ENCODE measurements around the gene LAMA2. TPM values are rescaled to one million over a fixed set of nuclear protein-coding genes. Genes with fewer than 3 reads are reported as not detected.

LAMA2 gene
- total and polyA plus RNA-seq, 2 of the 8 experiments (the other 6 are each of a cell fraction or from before 2014, with no cell fraction given), result 1.3 to 3.8 TPM

- Histone ChIP-seq H3K27me3 (replicated peaks in 1 of 4; ENCODE audit: control insufficient read depth in 3 of 4, extremely low read depth in 1 of 4, insufficient read depth in 3 of 4, low read length in 3 of 4) (no peaks in the 10 kb centered on the region), H3K9ac (replicated peaks in 1 of 4; ENCODE audit: extremely low read depth in 1 of 4, low read depth in 3 of 4, low read length in 3 of 4) (no peak overlapping the region), H4K5ac (ENCODE audit: insufficient read length, low read depth, low read length) (no peak overlapping the region), H3K56ac (replicated peaks; ENCODE audit: insufficient read length, low read depth, low read length) (no peak overlapping the region), H2AK5ac (ENCODE audit: low read depth, low read length) (no peak overlapping the region), H2AFZ (ENCODE audit: low read length) (no peak overlapping the region), H3K23ac (ENCODE audit: insufficient read length) (no peak overlapping the region), H4K8ac (ENCODE audit: extremely low read depth, insufficient read depth, low read length) (no peak overlapping the region), H2BK20ac (ENCODE audit: low read length) (no peak overlapping the region), H2BK120ac (replicated peaks; ENCODE audit: low read depth, low read length) (no peak overlapping the region), H3K36me3 (ENCODE audit: control insufficient read depth in 2 of 4, insufficient read depth in 4 of 4, low read length in 3 of 4) (no peaks in the 10 kb centered on the region), H3K18ac (ENCODE audit: extremely low read depth, low read length) (no peak overlapping the region), H3K14ac (ENCODE audit: insufficient read length) (no peak overlapping the region), H3K4me2 (ENCODE audit: insufficient read depth in 1 of 2, low read depth in 2 of 2, low read length in 2 of 2) (no peak overlapping the region), H3K79me1 (ENCODE audit: low read depth, low read length) (no peaks in the 10 kb centered on the region), H3K9me3 (ENCODE audit: insufficient read depth in 2 of 2, low read depth in 1 of 2, low read length in 1 of 2) (no peaks in the 10 kb centered on the region), H3K27ac (ENCODE audit: low read depth, low read length) (no peak overlapping the region), H2BK12ac (ENCODE audit: low read depth, low read length) (no peak overlapping the region), H2BK5ac (ENCODE audit: low read depth, low read length) (no peak overlapping the region), H3K4ac (replicated peaks; ENCODE audit: insufficient read length, low read depth, low read length) (no peak overlapping the region), H3K79me2 (ENCODE audit: control insufficient read depth in 1 of 2, insufficient read depth in 2 of 2, low read length in 2 of 2) (no peaks in the 10 kb centered on the region), H4K20me1 (replicated peaks in 1 of 2; ENCODE audit: control insufficient read depth in 1 of 2, insufficient read depth in 2 of 2, low read length in 2 of 2) (no peaks in the 10 kb centered on the region), H4K91ac (replicated peaks; ENCODE audit: insufficient read length, low read length) (no peak overlapping the region), H3K4me1 (replicated peaks in 1 of 4; ENCODE audit: control insufficient read depth in 3 of 4, insufficient read depth in 4 of 4, low read length in 3 of 4) (no peaks in the 10 kb centered on the region), H3K23me2 (ENCODE audit: low read depth, low read length) (no peaks in the 10 kb centered on the region), H3K4me3 (ENCODE audit: extremely low read depth in 1 of 4, insufficient read depth in 2 of 4, low read depth in 3 of 4, low read length in 4 of 4) (no peak overlapping the region), H2BK15ac (ENCODE audit: low read length) (no peak overlapping the region)
- POLR2A ChIA-PET (ENCODE audit: partially characterized antibody), result no interaction called here
- no peak for TF ChIP-seq SRF (IDR thresholded peaks at IDR 0.05; ENCODE audit: low read depth, low read length)
- TF ChIP-seq TBP (IDR thresholded peaks at IDR 0.05; ENCODE audit: low read depth, low read length), result no peak
- TF ChIP-seq POLR2A (IDR thresholded peaks at IDR 0.05; ENCODE audit: control extremely low read depth in 1 of 2, low read depth in 2 of 2, low read length in 2 of 2), result no peak
- TF ChIP-seq, protein P1, sequence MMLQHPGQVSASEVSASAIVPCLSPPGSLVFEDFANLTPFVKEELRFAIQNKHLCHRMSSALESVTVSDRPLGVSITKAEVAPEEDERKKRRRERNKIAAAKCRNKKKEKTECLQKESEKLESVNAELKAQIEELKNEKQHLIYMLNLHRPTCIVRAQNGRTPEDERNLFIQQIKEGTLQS (IDR thresholded peaks at IDR 0.05; ENCODE audit: insufficient read depth, low read depth, low read length), result no peak
- TF ChIP-seq NANOG (IDR thresholded peaks at IDR 0.05; ENCODE audit: insufficient read depth, low read depth, low read length, poor library complexity, severe bottlenecking), result no peak
- TF ChIP-seq YY1 (IDR thresholded peaks at IDR 0.05; ENCODE audit: low read depth, low read length), result no peak
- no peak for TF ChIP-seq POU5F1 (IDR thresholded peaks at IDR 0.05; ENCODE audit: low read depth, low read length)
- FAIRE-seq (no peak), DNase-seq (ENCODE audit: low read depth in 1 of 2, low spot score in 2 of 2) (no peak)
- WGBS, 2 experiments (ENCODE audit: extremely low coverage in 1 of 2, insufficient coverage in 1 of 2, insufficient read length in 1 of 2, insufficient replicate concordance in 2 of 2, low coverage in 1 of 2, low lambda C conversion rate in 2 of 2, missing lambda C conversion rate in 1 of 2), result 87% methylated on average over 3 of the region's 3 CpGs; no CpG with 5 or more reads in 1 of the 2 experiments
- CTCF ChIA-PET (ENCODE audit: partially characterized antibody), result interaction anchor here (0.7 to 1.4 kb wide), 3 partner anchors 15 to 1501 kb away, joined by 3 read pairs; no protein-coding TSS in a partner anchor
Observed at GRCh38 chr6:129453073-129453472, 570.1 kb downstream of the LAMA2 start.
